Esophagus squamous epithelium (tissue), 4 donors: ENCODE measurements around the gene VIL1.

ENCODE experiments used
- CTCF ChIP-seq, 6 experiments: fragments of 450-650 bp in 4 of 6; fragments of 200-600 bp in 2 of 6; sonication (generic) in 2 of 6; IDR thresholded peaks; one replicate each; pipeline ENCODE4 v1.5.1; 2016 to 2019; ENCODE audit warnings: antibody characterized with exemption in 6 of 6, mild to moderate bottlenecking in 4 of 6, moderate library complexity in 4 of 6
- POLR2A ChIP-seq, 4 donors: fragments of 450-650 bp; IDR thresholded peaks; one replicate each; pipeline ENCODE4 v1.6.1; 2017; ENCODE audit warnings: antibody characterized with exemption in 4 of 4, mild to moderate bottlenecking in 4 of 4, moderate library complexity in 3 of 4

- TF ChIP-seq POLR2A (IDR thresholded peaks at IDR 0.05) (no peak), CTCF (IDR thresholded peaks at IDR 0.05) (no peak)
Observed at GRCh38 chr2:218476676-218477075, 57.8 kb downstream of the VIL1 start.
